ENCODE results near the gene TCF12.

Gene TCF12

GRCh38 chr15:57339321-57339720 is 420.9 kb downstream of the TCF12 start:
- no peak for DNase-seq (ENCODE audit: low read depth in 3 of 3)
